Stimulated activated CD4-positive, alpha-beta T cell treated with anti-CD3 and anti-CD28 coated beads, Interleukin-1b, Interleukin-23, amount 100 ng/mL, for 48 hours (primary cell): ENCODE data around the gene SAMD14.
"Not testable (repeated sequence)": the region's sequence is repeated elsewhere in the genome, so short reads cannot be mapped to it uniquely, and the experiment has no call there.

ENCODE experiments used
- DNase-seq: peaks from one replicate; pipeline ENCODE4 v3.0.0-alpha.2; 2020

The SAMD14 gene

GRCh38 chr17:50072130-50072529, 57.8 kb downstream of the SAMD14 start:
- DNase-seq, result no peak

- DNase-seq, result no peak
These were observed 58.3 kb downstream of the SAMD14 start for GRCh38 chr17:50071692-50072091.

GRCh38 chr17:50070908-50071680, 58.9 kb downstream of the SAMD14 start:
- DNase-seq, result no peak

GRCh38 chr17:50067996-50068395, 62.0 kb downstream of the SAMD14 start:
- DNase-seq, result no peak

GRCh38 chr17:50066995-50067394, 63.0 kb downstream of the SAMD14 start:
- DNase-seq, result no peak

GRCh38 chr17:50065056-50065455, 64.9 kb downstream of the SAMD14 start:
- no peak for DNase-seq

- DNase-seq, result no peak
These were observed 65.5 kb downstream of the SAMD14 start for GRCh38 chr17:50064253-50065001.

GRCh38 chr17:50063561-50064252, 66.3 kb downstream of the SAMD14 start:
- no peak for DNase-seq

GRCh38 chr17:50062293-50063243, 67.4 kb downstream of the SAMD14 start:
- no peak for DNase-seq

- not testable (repeated sequence) for DNase-seq
These were observed 68.3 kb downstream of the SAMD14 start for GRCh38 chr17:50061713-50062045.

GRCh38 chr17:50060951-50061712, 68.8 kb downstream of the SAMD14 start:
- no peak for DNase-seq
